Heart right ventricle (tissue), 16 donors: ENCODE measurements around the gene GRIK4. TPM values are rescaled to one million over a fixed set of nuclear protein-coding genes. Genes with fewer than 3 reads are reported as not detected.

Experiments
- ATAC-seq, 8 donors: fragments of 200-7000 bp; cut with Tn5 transposase; one replicate each; pipeline ENCODE4 v1.9.1; 2020; ENCODE audit warnings: mild to moderate bottlenecking in 8 of 8, moderate library complexity in 8 of 8, moderate number of reproducible peaks in 1 of 8
- DNase-seq, 2 donors: peaks; one replicate each; pipeline ENCODE4 v3.0.0-alpha.2; 2020
- H3K27ac ChIP-seq, 10 donors: fragments of 200-600 bp; sonication (generic) in 2 of 10; one replicate each; pipeline versions ENCODE4 v1.5.0 to v1.8.0; 2020 to 2022; ENCODE audit warnings: mild to moderate bottlenecking in 3 of 10
- H3K27me3 ChIP-seq, 7 donors: fragments of 200-600 bp; one replicate each; pipeline ENCODE4 v1.8.0; 2021 to 2022; ENCODE audit warnings: mild to moderate bottlenecking in 2 of 7
- H3K36me3 ChIP-seq, 9 donors: fragments of 200-600 bp; sonication (generic) in 1 of 9; one replicate each; pipeline versions ENCODE4 v1.5.0 to v1.8.0; 2020 to 2022; ENCODE audit warnings: mild to moderate bottlenecking in 2 of 9
- H3K4me1 ChIP-seq, 9 donors: fragments of 200-600 bp; sonication (generic) in 1 of 9; one replicate each; pipeline versions ENCODE4 v1.5.0 to v1.8.0; 2020 to 2022; ENCODE audit warnings: mild to moderate bottlenecking in 4 of 9
- H3K4me3 ChIP-seq, 10 donors: fragments of 200-600 bp; sonication (generic) in 2 of 10; one replicate each; pipeline versions ENCODE4 v1.5.0 to v1.8.0; 2020 to 2022; ENCODE audit warnings: mild to moderate bottlenecking in 7 of 10, moderate library complexity in 2 of 10
- H3K9me3 ChIP-seq, 11 donors: fragments of 200-600 bp in 10 of 11; sonication (generic) in 2 of 11; one replicate each; pipeline versions ENCODE4 v1.5.0 to v1.8.0; 2013 to 2022; ENCODE audit warnings: mild to moderate bottlenecking in 2 of 11, control low read depth in 1 of 11, moderate library complexity in 1 of 11
- WGBS, 2 donors: extraction: QIAGEN DNeasy Blood & Tissue Kit; methylation state at CpG; one replicate each; pipeline ENCODE4 v1.1.7; 2013; ENCODE audit warnings: inconsistent platforms in 1 of 2; 5-methylcytosine and 5-hydroxymethylcytosine counted together
- intact Hi-C, 10 donors: fragments of 100-400 bp; cut with DNase I; formaldehyde crosslinking; loops; one replicate each; pipeline versions ENCODE4 v1.11.1 to v1.14.2; 2022
- polyA plus RNA-seq, 2 donors: library from polyadenylated mRNA; stranded (reverse); fragments of 200-250 nt; gene quantifications; one replicate each; pipeline ENCODE4 v1.2.3, GENCODE V29; 2013
- total RNA-seq, 10 donors: library from RNA; stranded (reverse); fragmentation: NEBNext Ultra II Directional in 3 of 10; extraction: Animal tissue kit (Norgen Biotek cat#: 25700) in 3 of 10; gene quantifications; one replicate each; pipeline versions ENCODE4 v1.2.1 to v1.2.4, GENCODE V29; 2021 to 2023
- TF ChIP-seq, protein P1 (sequence below), 9 donors: fragments of 200-600 bp; sonication (generic) in 2 of 9; IDR thresholded peaks; one replicate each; pipeline versions ENCODE4 v1.5.0 to v1.8.0; 2021 to 2022; ENCODE audit warnings: antibody characterized with exemption in 9 of 9, mild to moderate bottlenecking in 5 of 9, moderate library complexity in 1 of 9
- donor health status: Arrhythmogenic right ventricular cardiomyopathy.
- donor health status: ischemic (EF 13 %, LVEDD 7.1; RV severe dilation, severe dysfunction).
- donor health status: healthy with polysubstance abuse.
- donor health status: DM: no; HTN: yes; CAD: no.
- donor health status: DM: no; HTN: no; CAD: no.
- donor health status: ischemic (EF 25% LVEDD 6.9; RV normal size, moderate dysfunction).
- donor health status: ischemic (EF 25% LVEDD 5.7; RV mildly dilated, moderate dysfunction).
- donor health status: healthy.
- donor health status: DM: yes; HTN: yes; CAD: no.
- donor health status: Ischemic cardiomyopathy.
- donor health status: ischemic (EF 35%, LVEDD 5.7; RV mildly dilated, moderate dysfunction).
- donor health status: nonischemic (EF 11% LVEDD 7.7; RV severe dilation, severe dysfunction).
- donor health status: DM: yes; HTN: yes; CAD: no.
- donor health status: PGD.
- donor health status: ischemic (EF 29% LVEDD 5.4; RV normal size, mild dysfunction).
- donor health status: nonischemic (EF 23%, LVEDD 6.1; RV moderate dilation, normal function).

The GRIK4 gene
- total and polyA plus RNA-seq, 12 donors: 0.01 to 0.85 (median 0.37) TPM; not detected in 6

DNA sequence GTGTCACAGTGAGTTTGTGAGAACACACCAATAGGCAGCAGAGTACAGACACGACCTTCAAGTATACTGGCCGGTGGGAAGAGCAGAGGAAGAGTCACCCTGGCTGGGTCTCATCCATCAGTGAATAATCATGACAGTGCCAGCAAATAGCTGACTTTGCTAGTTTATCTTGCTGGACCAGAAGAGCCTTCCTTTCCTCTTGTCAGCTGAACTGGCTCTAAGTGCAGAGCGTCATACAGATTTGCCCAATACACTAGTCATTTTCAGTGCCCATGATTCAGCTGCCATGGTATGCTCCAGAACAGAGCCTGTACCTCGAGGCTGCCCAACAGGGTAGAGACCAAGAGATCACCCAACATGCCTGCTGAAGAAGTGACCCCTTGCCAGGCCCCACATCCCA, 429.5 kb downstream of the GRIK4 start:
- DNase-seq (no peak), ATAC-seq (no peak)
- intact Hi-C loops: loop anchor here in 1 of 10 donors (10.0 kb wide), 1 partner anchor 254 kb away; no protein-coding TSS in a partner anchor
- peaks cover 0 to 13% (median 10%) of the 10 kb centered on the region in 11 donors for H3K9me3 ChIP-seq
- TF ChIP-seq, protein P1, sequence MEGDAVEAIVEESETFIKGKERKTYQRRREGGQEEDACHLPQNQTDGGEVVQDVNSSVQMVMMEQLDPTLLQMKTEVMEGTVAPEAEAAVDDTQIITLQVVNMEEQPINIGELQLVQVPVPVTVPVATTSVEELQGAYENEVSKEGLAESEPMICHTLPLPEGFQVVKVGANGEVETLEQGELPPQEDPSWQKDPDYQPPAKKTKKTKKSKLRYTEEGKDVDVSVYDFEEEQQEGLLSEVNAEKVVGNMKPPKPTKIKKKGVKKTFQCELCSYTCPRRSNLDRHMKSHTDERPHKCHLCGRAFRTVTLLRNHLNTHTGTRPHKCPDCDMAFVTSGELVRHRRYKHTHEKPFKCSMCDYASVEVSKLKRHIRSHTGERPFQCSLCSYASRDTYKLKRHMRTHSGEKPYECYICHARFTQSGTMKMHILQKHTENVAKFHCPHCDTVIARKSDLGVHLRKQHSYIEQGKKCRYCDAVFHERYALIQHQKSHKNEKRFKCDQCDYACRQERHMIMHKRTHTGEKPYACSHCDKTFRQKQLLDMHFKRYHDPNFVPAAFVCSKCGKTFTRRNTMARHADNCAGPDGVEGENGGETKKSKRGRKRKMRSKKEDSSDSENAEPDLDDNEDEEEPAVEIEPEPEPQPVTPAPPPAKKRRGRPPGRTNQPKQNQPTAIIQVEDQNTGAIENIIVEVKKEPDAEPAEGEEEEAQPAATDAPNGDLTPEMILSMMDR (IDR thresholded peaks at IDR 0.05): no peak
- H3K4me3 ChIP-seq: no peak overlapping the region
- 73 to 77% methylated on average over 4 of the region's 4 CpGs for WGBS, 2 donors
- peaks cover 0 to 65% (median 14%) of the 10 kb centered on the region in 7 donors for H3K27me3 ChIP-seq
- no peaks in the 10 kb centered on the region for H3K4me1 ChIP-seq
- H3K27ac ChIP-seq: no peak overlapping the region
- H3K36me3 ChIP-seq: no peaks in the 10 kb centered on the region

DNA sequence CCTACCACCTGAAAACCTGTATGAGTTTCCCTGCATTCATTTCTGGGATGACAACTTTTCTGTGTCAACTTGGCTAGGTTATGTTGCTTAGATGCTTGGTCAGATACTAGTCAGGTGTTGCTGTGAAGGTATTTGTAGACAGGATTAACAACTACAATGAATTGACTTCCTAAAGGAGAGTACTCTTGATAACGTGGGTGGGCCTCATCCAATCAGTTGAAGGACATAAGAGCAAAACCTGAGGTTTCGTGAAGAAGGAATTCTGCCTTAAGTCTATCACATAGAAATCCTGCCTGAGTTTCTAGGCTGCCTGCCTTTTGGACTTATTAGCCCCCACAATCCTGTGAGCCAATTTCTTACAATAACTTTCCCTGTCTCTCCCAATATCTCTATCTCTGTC, 431.2 kb downstream of the GRIK4 start:
- Histone ChIP-seq H3K36me3 (no peaks in the 10 kb centered on the region), H3K27me3 (peaks cover 0 to 71% (median 21%) of the 10 kb centered on the region in 7 donors), H3K27ac (no peak overlapping the region), H3K9me3 (peaks cover 0 to 13% (median 10%) of the 10 kb centered on the region in 11 donors), H3K4me3 (no peak overlapping the region), H3K4me1 (no peaks in the 10 kb centered on the region)
- DNase-seq (no peak), ATAC-seq (no peak)
- intact Hi-C loops: loop anchor here in 1 of 10 donors (10.0 kb wide), 1 partner anchor 252 kb away; no protein-coding TSS in a partner anchor
- TF ChIP-seq, protein P1 (IDR thresholded peaks at IDR 0.05): no peak
- WGBS, 2 donors: 80 to 81% methylated on average over 2 of the region's 2 CpGs

DNA sequence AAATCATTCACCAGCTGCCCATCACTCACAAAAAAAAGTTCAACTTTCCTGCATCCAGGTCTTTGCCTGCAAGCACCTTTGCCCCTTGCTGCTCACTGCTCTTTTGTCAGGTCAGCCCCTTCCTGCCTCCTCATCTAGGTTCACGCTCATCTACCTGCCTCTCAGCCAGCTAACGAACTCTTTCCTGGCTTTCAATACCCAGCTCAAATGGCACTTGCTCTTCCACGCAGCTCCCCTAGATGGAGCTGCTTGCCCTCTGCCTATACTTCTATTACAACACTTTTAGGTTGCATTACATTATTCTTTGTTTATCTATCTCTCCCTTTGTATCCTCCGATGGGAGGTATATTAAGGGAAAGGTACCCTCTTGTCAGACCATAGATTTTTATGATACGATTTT, 433.5 kb downstream of the GRIK4 start:
- TF ChIP-seq, protein P1 (IDR thresholded peaks at IDR 0.05): peak in 3 of 9 donors; percentile 15 to 23 (median 21)
- DNase-seq (no peak), ATAC-seq (no peak)
- H3K4me1 ChIP-seq: no peaks in the 10 kb centered on the region
- H3K4me3 ChIP-seq: no peak overlapping the region
- H3K27ac ChIP-seq: no peak overlapping the region
- intact Hi-C loops: loop anchor here in 1 of 10 donors (10.0 kb wide), 1 partner anchor 250 kb away; no protein-coding TSS in a partner anchor
- H3K36me3 ChIP-seq: no peaks in the 10 kb centered on the region
- peaks cover 0 to 13% (median 10%) of the 10 kb centered on the region in 11 donors for H3K9me3 ChIP-seq
- H3K27me3 ChIP-seq: peaks cover 0 to 71% (median 26%) of the 10 kb centered on the region in 7 donors
- 79 to 81% methylated on average over 5 of the region's 5 CpGs for WGBS, 2 donors

DNA sequence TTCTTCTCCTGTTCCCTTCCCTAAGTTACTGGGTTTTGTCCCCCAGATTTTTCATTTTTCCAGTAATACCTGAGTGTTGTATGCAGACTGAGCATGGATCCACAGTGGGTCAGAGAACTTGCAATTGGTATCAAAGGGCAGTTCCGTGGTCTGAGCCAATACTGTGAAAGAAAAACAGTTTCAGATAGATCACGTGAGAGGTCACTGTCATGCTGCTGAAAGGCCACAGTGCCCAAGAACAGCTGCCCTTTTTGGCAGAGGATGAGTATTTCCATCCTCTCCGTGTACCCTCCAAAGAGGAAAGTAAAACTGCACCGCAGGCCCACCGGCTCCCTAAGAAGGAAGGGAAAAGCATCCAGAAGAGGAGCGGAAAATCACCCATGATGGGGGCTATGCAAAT, 439.3 kb downstream of the GRIK4 start:
- peaks cover 0 to 45% (median 36%) of the 10 kb centered on the region in 7 donors for H3K27me3 ChIP-seq
- H3K9me3 ChIP-seq: no peaks in the 10 kb centered on the region
- no peak overlapping the region for H3K27ac ChIP-seq
- no peak for DNase-seq
- TF ChIP-seq, protein P1 (IDR thresholded peaks at IDR 0.05): no peak
- no peak overlapping the region for H3K4me3 ChIP-seq
- peaks cover 0 to 10% (median 6%) of the 10 kb centered on the region in 9 donors for H3K4me1 ChIP-seq
- ATAC-seq: no peak
- intact Hi-C loops: loop anchor here in 6 of 10 donors (5.0 to 10.0 kb wide), 5 partner anchors 154 to 436 kb away; partner anchors contain the start of genes GRIK4 (in 2 of the 6) and TECTA (in 1 of the 6)
- 55 to 61% methylated on average over 6 of the region's 6 CpGs for WGBS, 2 donors
- no peaks in the 10 kb centered on the region for H3K36me3 ChIP-seq
